ENCODE measurements around the gene ARHGAP24. TPM values are rescaled to one million over a fixed set of nuclear protein-coding genes. Genes with fewer than 3 reads are reported as not detected.
"Not testable (repeated sequence)": the region's sequence is repeated elsewhere in the genome, so short reads cannot be mapped to it uniquely, and the experiment has no call there.

Gene ARHGAP24
- total and polyA plus RNA-seq, 12 donors = 0.72 to 53.4 (median 4.4) TPM

- TF ChIP-seq, protein P1, sequence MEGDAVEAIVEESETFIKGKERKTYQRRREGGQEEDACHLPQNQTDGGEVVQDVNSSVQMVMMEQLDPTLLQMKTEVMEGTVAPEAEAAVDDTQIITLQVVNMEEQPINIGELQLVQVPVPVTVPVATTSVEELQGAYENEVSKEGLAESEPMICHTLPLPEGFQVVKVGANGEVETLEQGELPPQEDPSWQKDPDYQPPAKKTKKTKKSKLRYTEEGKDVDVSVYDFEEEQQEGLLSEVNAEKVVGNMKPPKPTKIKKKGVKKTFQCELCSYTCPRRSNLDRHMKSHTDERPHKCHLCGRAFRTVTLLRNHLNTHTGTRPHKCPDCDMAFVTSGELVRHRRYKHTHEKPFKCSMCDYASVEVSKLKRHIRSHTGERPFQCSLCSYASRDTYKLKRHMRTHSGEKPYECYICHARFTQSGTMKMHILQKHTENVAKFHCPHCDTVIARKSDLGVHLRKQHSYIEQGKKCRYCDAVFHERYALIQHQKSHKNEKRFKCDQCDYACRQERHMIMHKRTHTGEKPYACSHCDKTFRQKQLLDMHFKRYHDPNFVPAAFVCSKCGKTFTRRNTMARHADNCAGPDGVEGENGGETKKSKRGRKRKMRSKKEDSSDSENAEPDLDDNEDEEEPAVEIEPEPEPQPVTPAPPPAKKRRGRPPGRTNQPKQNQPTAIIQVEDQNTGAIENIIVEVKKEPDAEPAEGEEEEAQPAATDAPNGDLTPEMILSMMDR (IDR thresholded peaks at IDR 0.05) = no peak
- TF ChIP-seq POLR2A (IDR thresholded peaks at IDR 0.05) = no peak
- Histone ChIP-seq H3K9me3 (replicated peaks in 1 of 3) (no peaks in the 10 kb centered on the region), H3K27me3 (no peaks in the 10 kb centered on the region), H3K27ac (no peak overlapping the region), H3K4me1 (replicated peaks in 1 of 2) (no peaks in the 10 kb centered on the region), H3K4me3 (no peak overlapping the region), H3K36me3 (replicated peaks in 1 of 2) (no peaks in the 10 kb centered on the region)
- intact Hi-C loops (cut with DNase I) = no loop called here
- no peak for DNase-seq
Measured at GRCh38 chr4:85901500-85901899, 426.6 kb downstream of the ARHGAP24 start.

DNA sequence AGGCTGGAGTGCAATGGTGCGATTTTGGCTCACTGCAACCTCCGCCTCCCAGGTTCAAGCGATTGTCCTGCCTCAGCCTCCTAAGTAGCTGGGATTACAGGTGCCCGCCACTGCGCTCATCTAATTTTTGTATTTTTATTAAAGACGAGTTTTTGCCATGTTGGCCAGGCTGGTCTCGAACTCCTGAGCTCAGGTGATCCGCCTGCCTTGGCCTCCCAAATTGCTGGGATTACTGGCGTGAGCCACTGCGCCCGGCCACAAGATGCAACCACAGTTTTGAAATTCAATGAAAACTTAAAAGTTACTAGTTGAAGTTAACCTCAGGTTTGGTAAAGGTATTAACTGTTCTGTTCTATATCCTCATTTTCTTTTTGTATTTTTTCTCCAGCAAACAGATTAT, 427.7 kb downstream of the ARHGAP24 start:
- intact Hi-C loops (cut with DNase I); DNase-seq: not testable (repeated sequence)

GRCh38 chr4:85905761-85906160, 430.8 kb downstream of the ARHGAP24 start:
- no peaks in the 10 kb centered on the region for H3K27me3 ChIP-seq
- TF ChIP-seq, protein P1 (IDR thresholded peaks at IDR 0.05) = no peak
- TF ChIP-seq POLR2A (IDR thresholded peaks at IDR 0.05) = no peak
- no peaks in the 10 kb centered on the region for H3K4me1 ChIP-seq (replicated peaks in 1 of 2)
- 48 to 58% (median 51%) methylated on average over 2 of the region's 2 CpGs for WGBS, 4 donors
- H3K36me3 ChIP-seq (replicated peaks in 1 of 2) = no peaks in the 10 kb centered on the region
- H3K4me3 ChIP-seq = no peak overlapping the region
- H3K27ac ChIP-seq = no peak overlapping the region
- intact Hi-C loops (cut with DNase I) = no loop called here
- DNase-seq = no peak
- H3K9me3 ChIP-seq (replicated peaks in 1 of 3) = no peaks in the 10 kb centered on the region

More for the DNA sequence above, 427.7 kb downstream of the ARHGAP24 start:
- not testable (repeated sequence) for H3K4me3 ChIP-seq; H3K27me3 ChIP-seq; H3K9me3 ChIP-seq (replicated peaks in 1 of 3); H3K36me3 ChIP-seq (replicated peaks in 1 of 2); H3K27ac ChIP-seq; H3K4me1 ChIP-seq (replicated peaks in 1 of 2)
- 95 to 97% (median 95%) methylated on average over 11 of the region's 11 CpGs for WGBS, 4 donors

- Histone ChIP-seq H3K4me1 (replicated peaks in 1 of 2) (no peaks in the 10 kb centered on the region), H3K4me3 (no peak overlapping the region), H3K27ac (no peak overlapping the region), H3K27me3 (no peaks in the 10 kb centered on the region), H3K36me3 (replicated peaks in 1 of 2) (no peaks in the 10 kb centered on the region), H3K9me3 (replicated peaks in 1 of 3) (no peaks in the 10 kb centered on the region)
- TF ChIP-seq, protein P1 (IDR thresholded peaks at IDR 0.05) = no peak
- no peak for TF ChIP-seq POLR2A (IDR thresholded peaks at IDR 0.05)
- WGBS, 4 donors = 74 to 97% (median 86%) methylated on average over 2 of the region's 2 CpGs
- intact Hi-C loops (cut with DNase I) = no loop called here
- DNase-seq = no peak
Measured at GRCh38 chr4:85907001-85907400, 432.1 kb downstream of the ARHGAP24 start.

DNA sequence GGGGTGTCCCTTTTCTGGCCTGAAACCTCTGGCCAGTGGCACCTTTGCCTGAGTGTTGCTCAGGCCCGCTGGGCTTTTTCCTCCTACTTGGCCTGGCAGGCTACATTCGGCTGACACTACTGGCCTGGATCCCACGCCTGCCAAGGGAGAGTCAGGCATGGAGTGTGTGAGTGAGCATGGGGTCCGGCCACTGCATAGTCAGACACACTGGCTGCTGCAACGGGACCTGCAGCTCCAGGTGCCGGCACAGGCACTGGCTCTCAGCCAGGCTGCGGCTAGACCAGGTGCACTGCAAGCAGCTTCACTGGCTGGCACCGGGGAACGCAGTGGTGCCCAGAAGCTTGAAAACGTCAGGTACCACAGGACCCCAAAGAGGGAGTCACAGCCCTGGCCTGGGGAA, 434.9 kb downstream of the ARHGAP24 start:
- H3K4me1 ChIP-seq (replicated peaks in 1 of 2) = no peaks in the 10 kb centered on the region
- intact Hi-C loops (cut with DNase I) = no loop called here
- no peak for DNase-seq
- no peaks in the 10 kb centered on the region for H3K9me3 ChIP-seq (replicated peaks in 1 of 3)
- WGBS, 4 donors = 89 to 93% (median 90%) methylated on average over 10 of the region's 10 CpGs
- no peaks in the 10 kb centered on the region for H3K36me3 ChIP-seq (replicated peaks in 1 of 2)
- no peak overlapping the region for H3K4me3 ChIP-seq
- no peak overlapping the region for H3K27ac ChIP-seq
- no peak for TF ChIP-seq POLR2A (IDR thresholded peaks at IDR 0.05)
- TF ChIP-seq, protein P1 (IDR thresholded peaks at IDR 0.05) = no peak
- H3K27me3 ChIP-seq = no peaks in the 10 kb centered on the region
